ENCODE data around the gene AQP12A.
"Not testable (repeated sequence)": the region's sequence is repeated elsewhere in the genome, so short reads cannot be mapped to it uniquely, and the experiment has no call there.

DNA sequence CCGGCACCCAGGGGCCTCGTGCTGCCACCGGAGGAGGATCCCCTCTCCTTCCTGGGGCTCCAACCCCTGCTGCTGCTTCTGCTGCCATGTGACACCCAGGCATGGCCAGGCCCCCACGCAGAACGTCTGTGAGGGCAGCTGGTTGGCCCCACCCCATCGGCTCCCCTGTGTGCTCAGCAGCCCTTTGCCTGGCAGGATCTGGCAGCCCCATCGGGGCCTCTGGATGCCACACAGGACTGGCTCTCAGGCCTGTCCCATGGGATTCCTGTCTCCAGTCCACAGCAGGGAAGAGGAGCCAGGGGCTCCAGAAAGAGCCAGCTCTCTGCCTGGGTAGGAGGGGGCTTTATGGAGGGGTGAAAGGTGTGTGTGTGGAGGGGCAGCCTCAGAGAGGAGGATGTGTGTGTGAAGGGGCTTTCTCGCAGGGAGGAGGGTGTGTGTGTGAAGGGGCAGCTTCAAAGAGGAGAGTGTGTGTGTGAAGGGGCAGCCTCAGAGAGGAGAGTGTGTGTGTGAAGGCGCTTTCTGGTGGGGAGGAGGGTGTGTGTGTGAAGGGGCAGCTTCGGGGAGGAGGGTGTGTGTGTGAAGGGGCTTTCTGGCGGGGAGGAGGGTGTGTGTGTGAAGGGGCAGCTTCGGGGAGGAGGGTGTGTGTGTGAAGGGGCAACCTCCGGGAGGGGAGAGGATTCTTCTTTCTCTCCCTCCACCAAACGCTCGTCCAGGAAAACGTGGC is 17.0 kb upstream of the AQP12A start:
- not testable (repeated sequence) for TF ChIP-seq CTCF, POLR2A (IDR thresholded peaks at IDR 0.05)

Measured in uterus (tissue), 2 donors.